ENCODE data around the gene C5AR1.
A peak's percentile ranks its signal among the peaks of the same experiment; 100 is the strongest.
"Not testable (repeated sequence)": the region's sequence is repeated elsewhere in the genome, so short reads cannot be mapped to it uniquely, and the experiment has no call there.

Gene C5AR1

DNA sequence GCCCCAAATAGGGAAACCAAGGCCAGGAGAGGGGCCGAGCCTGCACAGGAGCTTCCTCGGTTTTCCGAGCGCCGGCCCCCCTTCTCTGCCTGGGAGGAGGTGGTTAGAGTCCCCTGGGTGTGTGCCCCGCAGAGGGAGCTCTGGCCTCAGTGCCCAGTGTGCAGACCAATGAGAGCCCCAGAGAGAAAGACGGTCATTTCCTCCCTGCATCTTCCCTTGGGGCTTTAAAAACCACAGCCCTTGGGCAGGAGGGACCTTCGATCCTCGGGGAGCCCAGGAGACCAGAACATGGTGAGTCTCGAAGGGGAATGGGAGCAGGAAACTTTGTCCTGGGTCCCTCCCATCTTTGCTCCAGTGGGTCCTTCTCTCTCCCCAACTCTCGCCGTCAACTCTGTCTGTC lies at the start of gene C5AR1:
Gene C5AR1 (plus strand): TSS at position 254 of the 400 bp plus-strand sequence. CDS start 35 bp downstream, at position 289.
- DNase-seq = no peak

DNA sequence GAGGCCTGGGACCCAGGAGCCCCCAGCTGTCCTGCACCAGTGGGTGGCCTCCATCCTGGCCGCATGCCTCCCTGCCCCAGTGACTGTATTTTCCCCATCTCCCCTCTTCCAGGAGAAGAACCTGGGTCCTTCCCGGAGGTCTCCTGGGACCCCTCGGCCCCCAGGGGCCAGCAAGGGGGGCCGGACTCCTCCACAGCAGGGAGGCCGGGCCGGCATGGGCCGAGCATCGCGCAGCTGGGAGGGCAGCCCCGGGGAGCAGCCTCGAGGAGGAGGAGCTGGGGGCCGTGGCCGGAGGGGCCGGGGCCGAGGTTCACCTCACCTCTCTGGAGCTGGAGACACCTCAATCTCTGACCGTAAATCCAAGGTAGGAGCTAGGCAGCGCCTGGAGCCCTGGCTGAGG lies 49.2 kb upstream of the C5AR1 start:
- no peak for DNase-seq

DNA sequence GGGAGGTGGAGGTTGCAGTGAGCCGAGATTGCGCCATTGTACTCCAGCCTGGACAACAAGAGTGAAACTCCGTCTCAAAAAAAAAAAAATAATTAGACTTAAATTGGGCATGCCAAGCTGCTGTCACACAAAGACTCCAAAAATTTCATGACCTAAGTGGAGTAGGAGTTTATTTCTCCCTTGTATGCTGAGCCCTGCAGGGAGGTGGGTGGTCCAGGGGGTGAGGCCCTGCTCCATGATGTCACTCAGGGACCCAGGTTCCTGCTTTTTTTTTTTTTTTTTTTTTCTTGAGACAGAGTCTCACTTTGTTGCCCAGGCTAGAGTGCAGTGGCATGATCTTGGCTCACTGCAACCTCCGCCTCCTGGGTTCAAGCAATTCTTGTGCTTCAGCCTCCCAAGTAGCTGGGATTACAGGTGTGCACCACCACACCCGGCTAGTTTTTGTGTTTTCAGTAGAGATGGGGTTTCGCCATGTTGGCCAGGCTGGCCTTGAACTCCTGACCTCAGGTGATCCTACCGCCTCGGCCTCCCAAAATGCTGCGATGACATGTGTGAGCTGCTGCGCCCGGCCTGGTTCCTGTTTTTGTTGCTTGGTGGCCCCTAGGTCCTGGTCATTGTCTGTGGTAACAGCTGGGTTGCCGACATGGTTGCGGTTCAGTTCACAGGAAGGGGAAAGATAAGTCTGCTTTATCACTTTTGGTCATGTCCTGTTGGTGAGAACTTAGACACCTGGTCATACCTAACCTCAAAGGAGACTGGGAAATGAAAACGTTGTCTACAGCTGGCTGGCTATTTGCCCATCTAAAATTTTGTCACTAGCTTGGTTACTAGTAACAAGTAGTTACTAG lies 47.5 kb upstream of the C5AR1 start:
- DNase-seq = not testable (repeated sequence)

DNA sequence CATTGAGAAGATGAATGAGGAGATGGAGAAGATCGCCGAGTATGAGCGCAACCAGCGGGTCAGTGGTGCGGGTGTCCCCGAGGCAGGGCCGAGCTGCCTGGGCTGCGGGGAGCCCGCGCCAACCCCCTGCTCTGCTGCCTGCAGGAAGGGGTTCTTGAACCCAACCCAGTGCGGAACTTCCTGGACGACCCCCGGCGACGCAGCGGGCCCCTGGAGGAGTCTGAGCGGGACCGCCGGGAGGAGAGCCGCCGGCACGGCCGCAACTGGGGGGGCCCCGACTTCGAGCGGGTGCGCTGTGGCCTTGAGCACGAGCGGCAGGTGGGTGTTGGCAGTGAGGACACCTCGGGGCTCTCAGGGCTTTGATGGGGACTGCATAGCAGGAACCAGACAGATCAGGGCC lies 45.0 kb upstream of the C5AR1 start:
- DNase-seq = no peak

DNA sequence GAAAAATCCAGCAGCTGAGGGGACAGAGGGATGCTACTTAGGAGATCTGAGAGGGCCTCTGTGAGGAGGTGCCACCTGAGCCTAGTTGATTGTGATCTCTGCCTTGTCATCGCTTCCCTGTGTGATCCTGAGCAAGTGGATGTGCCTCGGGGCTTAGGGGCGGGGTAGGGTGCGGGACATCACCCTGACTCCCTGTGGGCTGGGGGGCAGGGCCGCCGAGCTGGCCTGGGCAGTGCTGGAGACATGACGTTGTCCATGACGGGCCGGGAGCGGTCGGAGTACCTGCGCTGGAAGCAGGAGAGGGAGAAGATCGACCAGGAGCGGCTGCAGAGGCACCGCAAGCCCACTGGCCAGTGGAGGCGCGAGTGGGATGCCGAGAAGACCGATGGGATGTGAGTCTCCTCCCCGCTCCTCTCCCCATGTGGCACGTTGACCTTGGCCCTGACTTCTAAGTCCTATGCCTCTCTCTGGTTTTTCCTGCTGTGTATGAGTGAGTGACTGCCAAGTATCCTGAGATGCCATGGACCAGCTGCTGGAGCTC lies 43.2 kb upstream of the C5AR1 start:
- DNase-seq = no peak

DNA sequence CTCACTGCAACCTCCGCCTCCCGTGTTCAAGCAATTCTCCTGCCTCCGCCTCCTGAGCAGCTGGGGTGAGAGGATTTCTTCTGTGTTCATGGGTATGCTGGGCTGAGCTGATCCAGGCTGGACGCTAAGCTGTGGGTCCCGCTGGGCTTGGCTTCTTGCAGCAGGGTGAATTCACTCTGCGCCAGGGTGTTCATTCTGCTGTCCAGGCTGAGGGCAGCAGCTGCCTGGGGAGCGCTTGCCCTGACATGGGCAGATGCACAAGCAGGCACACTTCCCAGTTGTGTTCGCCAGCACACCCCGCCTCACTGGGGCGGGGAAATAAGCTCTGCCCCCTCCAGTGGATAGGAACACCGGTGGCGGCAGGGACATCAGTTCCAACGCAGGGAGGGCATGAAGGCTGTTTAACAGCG lies 42.3 kb upstream of the C5AR1 start:
- DNase-seq = no peak

DNA sequence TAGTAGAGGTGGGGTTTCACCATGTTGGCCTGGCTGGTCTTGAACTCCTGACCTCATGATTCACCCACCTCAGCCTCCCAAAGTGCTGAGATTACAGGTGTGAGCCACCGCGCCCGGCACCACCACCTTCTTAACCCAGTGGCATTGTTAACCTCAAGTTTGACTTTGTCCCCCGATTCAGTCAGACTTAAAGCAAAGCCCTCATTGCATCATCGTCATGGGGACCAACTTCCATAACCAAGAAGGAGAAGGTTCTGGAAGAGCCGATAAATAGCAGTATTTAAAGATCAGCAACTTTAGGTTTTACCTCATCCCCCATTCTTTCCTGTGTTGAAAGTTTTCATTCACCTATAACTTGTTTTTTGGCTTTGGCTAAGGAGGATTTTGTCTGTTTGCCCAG lies 41.6 kb upstream of the C5AR1 start:
- no peak for DNase-seq

DNA sequence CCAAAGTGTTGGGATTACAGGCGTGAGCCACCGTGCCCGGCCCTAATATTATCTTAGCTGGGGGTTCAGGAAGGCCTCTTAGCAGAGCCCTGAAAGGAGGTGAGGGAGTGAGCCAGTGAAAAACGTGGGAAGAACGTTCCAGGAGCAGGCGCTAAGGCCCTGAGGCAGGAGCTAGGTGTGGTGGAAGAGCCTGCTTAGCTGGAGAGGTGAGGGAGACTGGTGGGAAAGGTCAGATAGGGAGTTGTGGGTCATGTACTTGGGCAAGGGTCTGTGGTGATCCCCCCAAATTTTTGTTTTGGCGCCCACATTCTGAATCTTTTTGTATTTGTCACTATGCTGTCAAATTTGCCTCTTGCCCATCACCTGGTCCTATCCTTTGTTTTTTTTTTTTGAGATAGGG lies 40.1 kb upstream of the C5AR1 start:
- no peak for DNase-seq

DNA sequence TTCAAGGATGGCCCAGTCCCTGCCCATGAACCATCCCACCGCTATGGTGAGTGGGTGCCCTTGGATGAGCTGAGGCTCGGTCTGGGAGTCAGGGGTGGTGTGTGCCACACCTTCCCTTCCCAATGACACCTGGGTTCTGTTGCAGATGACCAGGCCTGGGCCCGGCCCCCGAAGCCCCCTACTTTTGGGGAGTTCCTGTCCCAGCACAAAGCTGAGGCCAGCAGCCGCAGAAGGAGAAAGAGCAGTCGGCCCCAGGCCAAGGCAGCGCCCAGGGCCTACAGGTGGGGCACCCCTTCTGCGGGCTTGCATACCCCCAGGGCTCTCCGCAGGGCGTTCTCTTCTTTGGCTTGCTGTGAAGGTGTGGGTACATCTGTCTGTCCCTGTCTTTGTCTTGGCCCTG lies 39.3 kb upstream of the C5AR1 start:
- DNase-seq = no peak

DNA sequence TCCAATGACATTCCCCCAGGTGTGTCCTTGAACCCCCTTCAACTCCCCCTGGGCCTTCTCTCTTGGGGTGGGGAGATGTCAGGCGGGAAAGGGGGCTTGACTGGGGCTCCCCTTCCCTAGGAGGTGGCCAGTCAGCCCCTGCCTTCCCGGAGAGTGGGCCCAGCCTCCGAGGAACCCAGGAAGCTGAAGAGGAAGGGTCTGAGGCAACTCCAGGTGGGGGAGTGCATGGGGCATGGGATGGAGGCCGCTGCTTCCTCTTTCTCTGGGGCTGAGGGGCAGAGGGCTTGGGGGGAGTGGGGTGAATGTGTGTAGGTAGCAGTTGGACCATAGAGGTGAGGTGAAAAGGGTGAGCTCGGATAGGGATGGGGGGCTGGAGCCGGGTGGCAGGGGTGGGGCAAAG lies 37.7 kb upstream of the C5AR1 start:
- DNase-seq = no peak

DNA sequence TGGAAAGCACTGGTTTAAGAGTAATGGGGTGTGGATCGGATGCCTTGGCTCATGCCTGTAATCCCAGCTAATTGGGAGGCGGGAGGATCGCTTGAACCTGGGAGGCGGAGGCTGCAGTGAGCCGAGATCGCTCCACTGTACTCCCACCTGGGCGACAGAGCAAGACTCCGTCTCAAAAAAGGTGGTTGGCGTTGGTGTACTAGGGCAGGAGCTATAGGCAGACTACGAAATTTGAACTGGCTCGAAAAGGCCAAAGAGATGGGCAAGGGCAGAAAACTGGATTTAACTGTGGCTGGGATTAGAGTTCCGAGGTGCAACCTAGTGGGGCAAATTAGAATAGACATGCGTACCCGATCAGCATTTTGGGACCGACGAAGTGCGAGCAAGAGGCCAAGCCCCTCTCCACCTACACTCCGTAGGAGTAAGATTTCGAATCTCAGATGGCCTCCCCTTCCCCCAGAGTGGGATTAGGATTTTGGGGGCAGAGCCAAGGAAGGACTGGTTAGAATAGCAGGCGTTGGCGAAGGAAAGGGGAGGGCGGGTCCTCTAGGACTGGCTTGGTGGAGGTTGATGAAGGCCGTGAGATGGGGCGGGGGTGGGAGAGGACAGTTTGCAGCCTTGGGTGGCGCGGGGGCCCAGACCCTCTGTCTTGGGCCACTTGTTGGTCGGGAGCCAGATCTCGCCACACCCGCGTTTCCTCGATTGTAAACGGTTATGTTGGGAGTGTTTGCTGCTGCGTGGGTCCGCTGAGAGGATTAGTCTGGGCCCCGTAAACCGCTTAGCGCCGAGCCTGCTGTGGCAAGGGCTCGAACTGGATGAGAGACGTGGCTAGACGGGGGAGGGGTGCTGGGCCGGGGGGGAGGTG lies 37.0 kb upstream of the C5AR1 start:
- DNase-seq = peak; percentile 77

DNA sequence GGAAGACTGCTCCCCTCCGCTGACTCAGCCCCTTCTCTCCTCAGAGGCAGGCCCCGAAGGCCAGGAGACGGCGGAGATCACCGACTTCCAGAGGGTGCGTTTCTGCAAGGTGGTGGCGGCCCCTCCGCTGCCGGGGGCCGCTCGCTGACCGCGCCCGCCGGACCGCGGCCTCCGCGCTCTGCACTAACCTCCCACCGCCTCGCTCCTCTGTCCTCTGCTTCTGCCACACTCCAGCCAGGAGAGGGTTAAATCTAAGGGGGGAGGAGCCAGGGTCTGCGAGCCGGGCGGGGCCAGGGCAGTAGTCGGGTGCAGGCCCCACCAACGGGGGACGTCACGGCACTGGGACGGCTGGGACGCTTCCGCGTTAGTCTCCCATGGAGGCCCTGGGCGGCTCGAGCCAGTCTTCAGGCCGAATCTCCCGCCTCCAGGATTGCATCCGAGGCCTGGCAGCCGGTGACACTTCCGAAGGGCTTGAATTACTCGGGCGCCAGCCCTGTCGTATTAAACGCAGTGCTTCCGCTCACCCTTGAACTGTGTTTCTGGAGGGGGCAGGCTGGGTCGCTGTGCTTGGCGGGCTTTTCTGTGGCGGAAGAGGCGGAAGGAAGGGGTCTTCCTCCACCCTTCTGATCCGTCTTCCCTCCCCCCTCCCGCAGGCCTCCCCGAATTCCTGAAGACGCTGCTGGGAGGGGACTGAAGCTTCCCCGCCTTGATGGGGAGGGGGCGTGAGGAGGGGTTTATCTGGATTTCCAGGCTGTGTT lies 36.2 kb upstream of the C5AR1 start:
- peak; percentile 97 for DNase-seq

DNA sequence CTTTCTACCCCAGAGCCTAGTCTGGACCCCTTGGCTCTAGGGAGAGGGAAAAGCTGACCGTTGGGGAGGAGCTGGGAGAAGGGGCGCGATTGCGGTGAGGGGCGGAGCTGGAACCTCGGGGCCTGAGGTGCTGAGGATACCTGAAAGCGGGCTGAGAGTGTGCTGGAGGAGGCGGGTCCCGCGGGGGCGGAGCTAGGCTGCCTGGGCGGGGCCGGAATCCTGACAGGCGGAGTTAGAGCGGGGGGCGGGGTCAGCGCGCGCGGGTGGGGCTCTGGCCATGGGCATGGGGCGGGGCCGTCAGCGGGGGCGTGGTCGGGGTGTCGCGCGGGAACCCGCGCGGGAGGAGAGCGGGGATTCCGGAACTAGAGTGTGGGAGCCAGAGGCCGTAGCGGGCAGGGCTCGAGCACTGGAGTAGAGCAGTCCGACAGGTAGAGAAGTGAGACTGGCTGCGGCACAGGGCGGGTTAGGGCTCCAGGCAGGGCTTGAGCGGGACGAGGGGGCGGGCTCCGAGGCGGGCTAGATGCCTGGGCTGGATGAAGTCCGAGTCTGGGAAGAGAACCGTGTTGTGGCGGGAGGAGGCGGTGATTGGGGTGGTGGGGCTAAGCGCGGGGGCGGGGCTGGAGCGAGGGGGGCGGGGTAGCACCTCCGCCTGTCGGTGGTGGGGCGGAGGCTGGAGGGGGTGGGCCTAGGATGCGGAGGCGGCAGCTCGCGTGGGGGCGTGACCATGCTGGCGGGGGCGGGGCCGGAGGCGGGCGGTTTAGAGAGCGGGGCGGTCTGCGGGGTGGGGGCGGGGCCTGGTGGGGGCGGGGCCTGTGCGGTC lies 35.4 kb upstream of the C5AR1 start, which contains the start of gene INAFM1:
Gene INAFM1 (plus strand): TSS at position 815 of the 820 bp plus-strand sequence. CDS start 35 bp downstream, outside the sequence.
- peak; percentile 96 for DNase-seq

DNA sequence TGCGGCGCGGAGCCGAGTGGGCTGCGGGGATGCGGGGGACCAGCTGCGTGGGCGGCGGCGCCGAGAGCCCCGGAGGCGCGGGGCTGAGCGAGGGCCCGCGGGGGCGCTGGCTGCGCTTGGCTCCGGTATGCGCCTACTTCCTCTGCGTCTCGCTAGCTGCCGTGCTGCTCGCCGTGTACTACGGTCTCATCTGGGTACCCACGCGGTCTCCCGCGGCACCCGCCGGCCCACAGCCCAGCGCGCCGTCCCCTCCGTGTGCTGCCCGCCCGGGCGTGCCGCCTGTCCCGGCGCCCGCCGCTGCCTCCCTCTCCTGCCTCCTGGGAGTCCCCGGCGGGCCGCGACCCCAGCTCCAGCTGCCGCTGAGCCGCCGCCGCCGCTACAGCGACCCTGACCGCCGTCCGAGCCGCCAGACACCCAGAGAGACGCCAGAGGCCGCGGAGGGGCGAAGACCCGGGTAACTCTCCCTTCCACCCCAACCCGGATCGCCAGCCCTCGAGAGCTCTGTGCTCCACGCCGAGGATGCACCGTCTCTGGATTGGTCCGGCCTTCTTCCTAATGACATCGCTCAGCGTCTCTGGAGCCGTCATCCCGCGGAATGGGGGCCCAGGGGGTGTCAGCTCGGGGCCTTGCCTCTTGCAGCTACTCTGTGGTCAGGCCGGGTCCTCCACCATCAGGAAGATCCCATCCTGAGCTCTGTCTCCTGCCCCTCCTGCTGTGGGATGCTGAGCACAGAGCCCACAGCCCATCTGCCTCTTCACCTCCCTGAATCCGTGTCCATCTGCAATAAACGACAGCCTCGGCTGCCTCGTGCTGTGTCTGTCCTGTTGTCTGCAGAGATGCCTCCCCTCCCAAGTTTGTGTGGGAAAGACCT lies 34.5 kb upstream of the C5AR1 start:
- peak; percentile 77 for DNase-seq

DNA sequence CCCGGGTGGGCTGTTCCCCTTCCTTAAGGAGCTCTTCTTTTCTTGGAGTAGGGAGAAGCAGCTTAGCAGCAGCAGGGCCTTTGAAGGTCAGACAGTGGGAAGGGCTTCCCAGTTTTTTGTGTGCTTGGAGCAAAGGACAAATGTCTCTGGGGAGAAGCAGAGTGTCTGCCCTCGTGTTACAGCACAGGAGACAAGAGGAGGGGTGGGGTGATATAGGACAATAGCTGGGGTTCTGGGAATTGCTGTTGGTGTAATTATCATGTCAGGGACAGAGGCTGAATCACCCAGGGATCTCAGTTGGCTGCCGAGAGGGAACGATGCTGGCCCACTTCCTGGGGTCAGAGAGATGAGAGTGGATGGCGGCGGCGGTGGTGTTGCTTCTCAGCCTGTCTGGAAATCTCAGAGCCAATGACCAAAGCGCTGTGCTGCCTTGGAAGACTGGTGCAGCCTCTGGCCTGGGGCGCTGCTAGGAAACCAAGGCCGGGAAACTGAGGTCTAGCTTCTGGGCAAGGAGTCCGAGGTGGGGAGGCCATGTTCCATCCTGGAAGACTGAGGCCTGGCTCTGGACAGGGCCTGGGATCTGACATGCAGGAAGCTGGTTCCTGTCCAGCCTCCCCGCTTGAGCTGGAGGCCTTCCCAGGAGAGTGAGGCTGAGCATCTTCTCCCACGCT lies 33.7 kb upstream of the C5AR1 start:
- no peak for DNase-seq

DNA sequence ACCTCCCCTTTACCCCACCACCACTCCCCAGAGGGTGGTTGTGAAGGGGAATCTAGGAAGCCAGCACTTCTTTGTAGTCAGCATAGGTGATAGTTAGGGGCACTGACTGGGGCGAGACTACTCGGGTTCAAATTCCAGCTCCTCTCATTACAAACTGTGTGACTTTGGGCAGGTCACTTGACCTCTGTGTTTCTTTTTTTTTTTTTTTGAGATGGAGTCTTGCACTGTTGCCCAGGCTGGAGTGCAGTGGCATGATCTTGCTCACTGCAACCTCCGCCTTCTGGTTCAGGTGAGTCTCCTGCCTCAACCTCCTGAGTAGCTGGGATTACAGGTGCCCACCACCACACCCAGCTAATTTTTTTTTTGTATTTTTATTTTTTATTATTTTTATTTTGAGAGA lies 33.1 kb upstream of the C5AR1 start:
- not testable (repeated sequence) for DNase-seq

DNA sequence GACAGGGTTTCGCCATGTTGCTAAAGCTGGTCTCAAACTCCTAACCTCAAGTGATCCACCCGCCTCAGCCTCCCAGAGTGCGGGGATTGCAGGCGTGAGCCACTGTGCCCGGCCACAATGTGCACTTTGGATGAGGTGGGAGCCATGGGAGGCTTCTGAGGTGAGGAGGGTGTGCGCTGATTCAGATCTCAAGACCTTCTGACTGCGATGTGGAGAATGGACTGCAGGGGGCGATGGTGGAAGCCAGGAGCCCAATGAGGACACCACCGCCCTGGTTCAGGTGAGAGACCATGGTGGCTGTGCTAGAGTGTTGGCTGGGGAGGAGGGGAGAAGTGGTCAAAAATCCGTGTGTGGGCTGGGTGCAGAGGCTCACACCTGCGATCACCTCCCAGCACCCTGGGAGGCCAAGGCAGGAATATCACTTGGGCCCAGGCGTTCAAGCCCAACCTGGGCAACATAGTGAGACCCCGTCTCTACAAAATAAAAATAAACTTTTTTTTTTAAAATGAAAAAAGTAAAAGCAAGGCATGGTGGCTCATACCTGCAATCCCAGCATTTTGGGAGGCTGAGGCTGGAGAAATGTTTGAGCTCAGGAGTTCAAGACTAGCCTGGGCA lies 29.4 kb upstream of the C5AR1 start:
- DNase-seq = peak; percentile 65

DNA sequence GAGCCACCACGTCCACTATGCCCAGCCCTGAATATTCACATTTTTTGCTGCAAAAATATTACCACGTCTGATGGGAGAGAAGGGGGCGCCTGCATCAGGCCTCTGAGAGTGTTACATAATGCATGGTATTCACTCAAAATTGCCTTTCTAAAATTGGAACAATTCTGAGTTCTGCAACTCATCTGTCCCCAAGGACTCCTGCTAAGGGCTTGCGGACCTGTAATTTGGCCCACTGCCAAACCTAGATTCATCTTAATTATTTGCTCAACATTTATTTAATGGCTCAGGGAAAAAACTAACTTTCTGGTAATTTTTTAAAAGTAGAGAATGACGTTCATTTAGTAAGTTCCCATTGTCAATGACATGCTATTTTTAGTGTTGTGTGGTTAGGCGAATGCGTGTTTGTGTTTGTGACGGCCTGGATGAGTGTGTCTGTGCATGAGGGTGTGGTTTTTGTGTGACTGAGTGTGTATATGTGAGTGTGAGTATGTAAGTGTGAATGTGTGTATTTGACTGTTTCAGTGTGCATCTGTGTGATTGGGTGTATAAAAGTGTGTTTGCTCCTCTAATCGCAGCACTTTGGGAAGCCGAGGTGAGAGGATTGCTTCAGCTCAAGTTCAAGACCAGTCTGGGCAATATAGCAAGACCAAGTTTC lies 26.1 kb upstream of the C5AR1 start:
- DNase-seq = no peak

DNA sequence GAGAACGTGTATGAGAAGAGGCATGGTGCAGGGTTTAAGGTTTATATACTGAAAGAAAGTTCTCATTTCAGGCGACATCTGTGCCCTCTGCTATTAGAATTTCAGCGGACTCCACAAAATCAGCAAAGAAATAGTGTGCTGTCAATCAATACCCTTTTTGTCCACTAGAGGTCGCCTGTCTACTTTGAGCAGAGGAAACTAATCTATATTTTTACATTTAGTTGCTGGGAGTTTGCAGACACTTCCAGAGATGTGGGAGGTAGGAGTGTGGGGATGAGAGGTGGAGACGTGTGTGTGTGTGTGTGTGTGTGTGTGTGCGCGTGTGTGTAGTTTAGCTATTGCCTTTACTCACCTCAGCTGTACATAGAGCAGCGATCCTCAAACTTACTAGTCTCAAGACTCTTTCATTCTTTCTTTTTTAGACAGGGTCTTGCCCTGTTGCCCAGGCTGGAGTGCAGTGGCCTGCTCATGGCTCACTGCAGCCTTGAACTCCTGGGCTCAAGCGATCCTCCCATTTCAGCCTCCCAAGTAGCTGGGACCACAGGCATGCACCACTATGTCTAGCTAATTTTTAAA lies 25.2 kb upstream of the C5AR1 start:
- peak; percentile 84 for DNase-seq

All from DMS53 (cell line).